NCI-H1092 (cell line): Measurements from ENCODE around the gene IMMP2L.
"Not testable (repeated sequence)": the region's sequence is repeated elsewhere in the genome, so short reads cannot be mapped to it uniquely, and the experiment has no call there.

Source experiments
- DNase-seq: peaks from one replicate; lab custom pipeline; 2025; lab: John Stamatoyannopoulos, UW

The IMMP2L gene

GRCh38 chr7:111460695-111461094, 101.6 kb downstream of the IMMP2L start:
- DNase-seq, result no peak

GRCh38 chr7:111459757-111460280, 102.5 kb downstream of the IMMP2L start:
- no peak for DNase-seq

GRCh38 chr7:111459065-111459756, 103.1 kb downstream of the IMMP2L start:
- no peak for DNase-seq

GRCh38 chr7:111450705-111451104, 111.6 kb downstream of the IMMP2L start:
- DNase-seq, result not testable (repeated sequence)

GRCh38 chr7:111447502-111447901, 114.8 kb downstream of the IMMP2L start:
- not testable (repeated sequence) for DNase-seq

- DNase-seq, result no peak
Observed at GRCh38 chr7:111439977-111440376, 122.3 kb downstream of the IMMP2L start.

- DNase-seq, result no peak
Observed at GRCh38 chr7:111438369-111439289, 123.7 kb downstream of the IMMP2L start.

- DNase-seq, result no peak
Observed at GRCh38 chr7:111437736-111438135, 124.6 kb downstream of the IMMP2L start.

- DNase-seq, result no peak
Observed at GRCh38 chr7:111436608-111437007, 125.7 kb downstream of the IMMP2L start.

GRCh38 chr7:111433426-111433825, 128.9 kb downstream of the IMMP2L start:
- no peak for DNase-seq

GRCh38 chr7:111429781-111430180, 132.5 kb downstream of the IMMP2L start:
- DNase-seq, result no peak

- DNase-seq, result no peak
Observed at GRCh38 chr7:111424768-111425167, 137.5 kb downstream of the IMMP2L start.

- DNase-seq, result no peak
Observed at GRCh38 chr7:111414374-111414773, 147.9 kb downstream of the IMMP2L start.

GRCh38 chr7:111413739-111414138, 148.6 kb downstream of the IMMP2L start:
- DNase-seq, result no peak

- DNase-seq, result no peak
Observed at GRCh38 chr7:111410899-111411298, 151.4 kb downstream of the IMMP2L start.

- DNase-seq, result no peak
Observed at GRCh38 chr7:111409714-111410422, 152.4 kb downstream of the IMMP2L start.

GRCh38 chr7:111408724-111409123, 153.6 kb downstream of the IMMP2L start:
- no peak for DNase-seq

GRCh38 chr7:111407258-111407657, 155.0 kb downstream of the IMMP2L start:
- DNase-seq, result no peak

GRCh38 chr7:111405621-111406020, 156.7 kb downstream of the IMMP2L start:
- no peak for DNase-seq

- no peak for DNase-seq
Observed at GRCh38 chr7:111401516-111401915, 160.8 kb downstream of the IMMP2L start.

- DNase-seq, result no peak
Observed at GRCh38 chr7:111400088-111400487, 162.2 kb downstream of the IMMP2L start.

- peak; percentile 14 for DNase-seq
Observed at GRCh38 chr7:111394891-111395290, 167.4 kb downstream of the IMMP2L start.
